Ascending aorta (tissue), 2 donors: ENCODE measurements around the gene TP53. TPM values are rescaled to one million over a fixed set of nuclear protein-coding genes. Genes with fewer than 3 reads are reported as not detected.
"Not testable (repeated sequence)": the region's sequence is repeated elsewhere in the genome, so short reads cannot be mapped to it uniquely, and the experiment has no call there.

ENCODE experiments used
- DNase-seq, 2 donors: peaks; one replicate each; pipeline ENCODE4 v3.0.0-alpha.2; 2019; ENCODE audit warnings: low spot score in 2 of 2
- H3K27ac ChIP-seq, 2 donors: fragments of 200-600 bp; sonication (generic); one replicate each; pipeline ENCODE4 v1.5.1; 2016 to 2017; ENCODE audit warnings: mild to moderate bottlenecking in 1 of 2
- H3K27me3 ChIP-seq: fragments of 200-600 bp; sonication (generic); one replicate; pipeline ENCODE4 v1.5.1; 2017
- H3K36me3 ChIP-seq, 2 donors: fragments of 200-600 bp; sonication (generic); one replicate each; pipeline ENCODE4 v1.5.1; 2016
- H3K4me1 ChIP-seq, 2 donors: fragments of 200-600 bp; sonication (generic); one replicate each; pipeline ENCODE4 v1.5.1; 2016 to 2017; ENCODE audit warnings: mild to moderate bottlenecking in 1 of 2
- H3K4me3 ChIP-seq, 2 donors: fragments of 200-600 bp; sonication (generic); one replicate each; pipeline ENCODE4 v1.5.1; 2016 to 2017; ENCODE audit warnings: mild to moderate bottlenecking in 1 of 2
- H3K9me3 ChIP-seq, 2 donors: fragments of 200-600 bp; sonication (generic); one replicate each; pipeline ENCODE4 v1.5.1; 2016
- intact Hi-C: fragments of 100-400 bp; cut with DNase I; formaldehyde crosslinking; loops from one replicate; pipeline ENCODE4 v1.15.1; 2023
- total RNA-seq: library from RNA; depleted of rRNA; stranded (reverse); fragments of >200 nt; gene quantifications from one replicate; pipeline ENCODE4 v1.1.0, GENCODE V29; 2016
- TF ChIP-seq, protein P1 (sequence below), 3 experiments: fragments of 200-600 bp in 2 of 3; fragments of 450-650 bp in 1 of 3; sonication (generic) in 2 of 3; IDR thresholded peaks; one replicate each; pipeline ENCODE4 v1.5.1; 2016 to 2019; ENCODE audit warnings: antibody characterized with exemption in 3 of 3, mild to moderate bottlenecking in 1 of 3, moderate library complexity in 1 of 3

Gene TP53
- total RNA-seq, 1 donor from 2014 or later = 48.0 TPM

DNA sequence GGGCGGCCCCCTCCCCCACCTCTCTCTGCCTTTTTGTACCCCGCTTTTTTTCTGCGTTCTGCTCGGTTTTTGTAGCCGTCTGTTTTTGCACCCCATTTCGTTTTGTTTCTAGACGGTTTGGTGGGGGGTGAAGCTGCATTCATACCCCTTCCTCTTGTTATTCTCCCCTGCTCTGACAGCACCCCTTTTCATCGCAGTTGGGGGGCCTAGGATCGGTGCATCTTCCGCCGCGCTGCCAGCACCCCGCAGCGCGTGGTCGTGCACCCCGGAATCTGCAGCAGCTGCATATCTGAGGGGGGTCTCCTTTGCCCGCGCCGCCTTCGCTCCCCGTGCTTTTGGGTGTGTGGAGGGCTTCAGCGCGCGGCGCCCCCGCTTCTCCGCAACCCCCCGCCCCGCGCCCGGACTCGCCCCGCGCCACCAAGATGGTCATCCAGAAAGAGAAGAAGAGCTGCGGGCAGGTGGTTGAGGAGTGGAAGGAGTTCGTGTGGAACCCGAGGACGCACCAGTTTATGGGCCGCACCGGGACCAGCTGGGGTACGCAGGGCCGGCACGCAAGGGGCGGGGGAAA, 36.1 kb downstream of the TP53 start:
- Histone ChIP-seq H3K4me3 (peak overlapping the region; percentile 54 to 69), H3K4me1 (peaks cover 13 to 17% of the 10 kb centered on the region in 2 donors), H3K9me3 (no peaks in the 10 kb centered on the region), H3K27me3 (peaks cover 14% of the 10 kb centered on the region), H3K36me3 (no peaks in the 10 kb centered on the region), H3K27ac (no peak overlapping the region)
- TF ChIP-seq, protein P1, sequence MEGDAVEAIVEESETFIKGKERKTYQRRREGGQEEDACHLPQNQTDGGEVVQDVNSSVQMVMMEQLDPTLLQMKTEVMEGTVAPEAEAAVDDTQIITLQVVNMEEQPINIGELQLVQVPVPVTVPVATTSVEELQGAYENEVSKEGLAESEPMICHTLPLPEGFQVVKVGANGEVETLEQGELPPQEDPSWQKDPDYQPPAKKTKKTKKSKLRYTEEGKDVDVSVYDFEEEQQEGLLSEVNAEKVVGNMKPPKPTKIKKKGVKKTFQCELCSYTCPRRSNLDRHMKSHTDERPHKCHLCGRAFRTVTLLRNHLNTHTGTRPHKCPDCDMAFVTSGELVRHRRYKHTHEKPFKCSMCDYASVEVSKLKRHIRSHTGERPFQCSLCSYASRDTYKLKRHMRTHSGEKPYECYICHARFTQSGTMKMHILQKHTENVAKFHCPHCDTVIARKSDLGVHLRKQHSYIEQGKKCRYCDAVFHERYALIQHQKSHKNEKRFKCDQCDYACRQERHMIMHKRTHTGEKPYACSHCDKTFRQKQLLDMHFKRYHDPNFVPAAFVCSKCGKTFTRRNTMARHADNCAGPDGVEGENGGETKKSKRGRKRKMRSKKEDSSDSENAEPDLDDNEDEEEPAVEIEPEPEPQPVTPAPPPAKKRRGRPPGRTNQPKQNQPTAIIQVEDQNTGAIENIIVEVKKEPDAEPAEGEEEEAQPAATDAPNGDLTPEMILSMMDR (IDR thresholded peaks at IDR 0.05) = no peak
- DNase-seq = no peak
- intact Hi-C loops = no loop called here

DNA sequence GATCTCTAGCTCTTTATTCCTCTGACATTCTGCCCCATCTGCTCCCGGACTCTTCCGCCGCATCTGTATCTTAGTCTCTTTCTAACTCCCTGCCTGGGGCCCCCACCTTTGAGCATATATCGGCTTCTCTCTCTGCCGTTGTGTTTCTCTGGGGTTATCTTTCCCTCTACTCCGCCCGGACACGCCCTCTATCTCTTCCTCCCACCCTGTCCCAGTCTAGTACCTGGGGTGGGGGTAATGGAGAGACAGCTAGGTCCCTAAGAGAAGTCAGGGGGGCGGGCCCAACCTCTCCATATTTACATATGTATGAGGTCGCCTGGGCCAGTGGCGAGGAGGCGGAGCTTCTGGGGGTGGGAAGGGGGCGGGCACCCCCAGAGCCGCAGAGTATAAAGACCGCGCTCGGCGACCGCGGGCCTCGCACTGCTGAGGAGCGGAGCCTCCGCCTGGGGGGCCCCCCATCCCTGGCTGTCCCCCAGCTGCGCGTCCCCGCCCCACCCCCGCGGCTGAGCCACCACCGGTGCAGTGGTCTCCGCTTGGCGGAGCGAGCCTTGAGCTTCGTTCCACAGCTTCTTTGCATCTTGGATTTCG, 36.7 kb downstream of the TP53 start, which contains the start of gene ATP1B2:
TSS of gene ATP1B2 (plus strand) at position 418 of the 588 bp plus-strand sequence. CDS start 593 bp downstream, outside the sequence.
- Histone ChIP-seq H3K4me3 (peak within 1 kb of the TSS; percentile 54 to 69), H3K4me1 (peaks cover 13 to 17% of the 10 kb centered on the region in 2 donors), H3K36me3 (no peaks in the 10 kb centered on the region), H3K9me3 (no peaks in the 10 kb centered on the region), H3K27me3 (peaks cover 14% of the 10 kb centered on the region), H3K27ac (peak within 1 kb of the TSS in 1 of 2 donors; percentile 19)
- peak in 1 of 2 donors; percentile 73 for DNase-seq
- TF ChIP-seq, protein P1 (IDR thresholded peaks at IDR 0.05) = no peak
- intact Hi-C loops = no loop called here

DNA sequence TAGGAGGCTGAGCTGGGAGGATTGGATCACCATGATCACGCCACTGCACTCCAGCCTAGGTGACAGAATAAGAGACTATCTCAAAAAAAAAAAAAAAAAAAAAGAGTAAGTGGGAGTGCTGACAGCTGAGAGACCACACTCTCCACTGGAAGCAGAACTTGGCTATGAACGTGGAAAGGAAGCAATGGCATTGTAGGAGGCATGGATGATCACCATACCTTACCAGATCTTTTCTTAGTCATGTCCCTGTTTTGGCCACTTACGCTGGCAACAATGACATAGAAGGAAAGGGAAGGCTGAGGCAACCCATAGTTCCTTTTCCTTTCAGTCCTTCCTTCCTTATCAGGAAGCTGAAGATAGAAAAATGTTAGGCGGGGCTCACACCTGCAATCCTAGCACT, 40.3 kb downstream of the TP53 start:
- Histone ChIP-seq H3K27me3 (peaks cover 14% of the 10 kb centered on the region), H3K4me3 (no peak overlapping the region), H3K27ac (no peak overlapping the region), H3K36me3 (no peaks in the 10 kb centered on the region), H3K4me1 (peaks cover 13 to 17% of the 10 kb centered on the region in 2 donors), H3K9me3 (no peaks in the 10 kb centered on the region)
- TF ChIP-seq, protein P1 (IDR thresholded peaks at IDR 0.05) = no peak
- no peak for DNase-seq
- intact Hi-C loops = no loop called here

DNA sequence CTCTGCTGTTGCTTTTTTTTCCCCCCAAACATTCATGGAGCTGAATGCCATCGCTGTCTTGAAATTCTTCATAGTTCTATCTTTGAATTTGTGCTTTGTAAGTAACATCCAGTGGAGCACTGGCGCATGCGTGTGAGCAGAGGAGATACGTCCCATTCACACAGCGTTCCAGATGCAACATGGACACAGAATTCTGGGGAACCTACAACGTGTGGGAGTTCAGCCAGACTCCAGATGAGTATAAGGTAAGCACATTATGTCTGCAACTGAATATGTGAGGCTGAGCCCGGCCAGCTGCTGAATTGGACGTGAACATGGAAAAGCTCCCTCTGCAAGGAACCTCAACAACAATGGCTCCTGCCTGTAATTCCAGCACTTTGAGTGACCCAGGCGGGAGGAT, 40.8 kb downstream of the TP53 start:
- H3K4me1 ChIP-seq = peaks cover 9 to 13% of the 10 kb centered on the region in 2 donors
- H3K27ac ChIP-seq = no peak overlapping the region
- DNase-seq = no peak
- H3K27me3 ChIP-seq = peaks cover 10% of the 10 kb centered on the region
- intact Hi-C loops = no loop called here
- H3K4me3 ChIP-seq = no peak overlapping the region
- H3K36me3 ChIP-seq = no peaks in the 10 kb centered on the region
- H3K9me3 ChIP-seq = no peaks in the 10 kb centered on the region
- TF ChIP-seq, protein P1 (IDR thresholded peaks at IDR 0.05) = no peak

DNA sequence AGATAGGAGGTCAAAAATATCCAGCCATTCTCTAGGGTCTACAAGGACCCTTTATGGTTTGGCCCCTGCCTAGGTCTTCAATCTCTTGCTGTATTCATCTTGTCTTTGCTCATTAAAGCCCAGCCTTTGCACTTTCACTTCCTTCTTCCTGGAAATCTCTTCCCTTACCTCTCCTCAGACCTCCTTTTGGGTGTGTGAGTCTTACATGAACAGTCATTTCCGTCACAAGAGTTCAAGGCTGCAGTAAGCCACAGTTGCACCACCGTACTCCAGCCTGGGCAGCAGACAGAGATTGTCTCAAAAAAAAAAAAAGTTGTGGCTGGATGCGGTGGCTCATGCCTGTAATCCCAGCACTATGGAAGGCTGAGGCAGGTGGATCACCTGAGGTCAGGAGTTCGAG, 42.5 kb downstream of the TP53 start:
- no peaks in the 10 kb centered on the region for H3K36me3 ChIP-seq
- H3K9me3 ChIP-seq = no peaks in the 10 kb centered on the region
- H3K27ac ChIP-seq = no peak overlapping the region
- H3K4me1 ChIP-seq = no peaks in the 10 kb centered on the region
- TF ChIP-seq, protein P1 (IDR thresholded peaks at IDR 0.05) = no peak
- no peak for DNase-seq
- H3K4me3 ChIP-seq = no peak overlapping the region
- intact Hi-C loops = no loop called here
- no peaks in the 10 kb centered on the region for H3K27me3 ChIP-seq

DNA sequence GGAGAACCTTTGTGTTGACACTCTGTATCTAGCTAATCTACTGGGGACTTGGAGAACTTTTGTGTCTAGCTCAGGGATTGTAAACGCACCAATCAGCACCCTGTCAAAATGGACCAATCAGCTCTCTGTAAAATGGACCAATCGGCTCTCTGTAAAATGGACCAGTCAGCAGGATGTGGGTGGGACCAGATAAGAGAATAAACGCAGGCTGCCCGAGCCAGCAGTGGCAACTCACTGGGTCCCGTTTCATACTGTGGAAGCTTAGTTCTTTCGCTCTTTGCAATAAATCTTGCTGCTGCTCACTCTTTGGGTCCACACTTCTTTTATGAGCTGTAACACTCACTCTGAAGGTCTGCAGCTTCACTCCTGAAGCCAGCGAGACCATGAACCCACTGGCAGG, 45.7 kb downstream of the TP53 start:
- H3K4me1 ChIP-seq, H3K9me3 ChIP-seq, H3K27me3 ChIP-seq, DNase-seq, H3K36me3 ChIP-seq, intact Hi-C loops, H3K27ac ChIP-seq, H3K4me3 ChIP-seq: not testable (repeated sequence)
